Left ventricle myocardium superior (tissue), 1 donor: ENCODE data around the gene NEDD4L. TPM values are rescaled to one million over a fixed set of nuclear protein-coding genes. Genes with fewer than 3 reads are reported as not detected.

Experiments
- ATAC-seq: fragments of 200-7000 bp; cut with Tn5 transposase; one replicate; pipeline ENCODE4 v1.9.1; 2020; ENCODE audit warnings: mild to moderate bottlenecking, moderate library complexity
- DNase-seq: peaks from one replicate; pipeline ENCODE4 v3.0.0-alpha.2; 2020
- intact Hi-C: fragments of 100-400 bp; cut with micrococcal nuclease; formaldehyde crosslinking; loops from one replicate; pipeline ENCODE4 v1.11.0; 2022
- total RNA-seq: library from RNA; stranded (reverse); fragmentation: NEBNext Ultra II Directional; extraction: Animal tissue kit (Norgen Biotek cat#: 25700); gene quantifications from one replicate; pipeline ENCODE4 v1.2.1, GENCODE V29; 2021
- donor health status: DM: no; HTN: yes; CAD: no; lungs with severe emphysema.

Gene NEDD4L
- total RNA-seq, 1 donor from 2014 or later = 67.4 TPM

GRCh38 chr18:58398648-58399398 is 354.8 kb downstream of the NEDD4L start:
- ATAC-seq = no peak
- no peak for DNase-seq
- intact Hi-C loops = loop anchor here (10.0 kb wide), 1 partner anchor 96 kb away; no protein-coding TSS in a partner anchor

GRCh38 chr18:58400331-58400870 is 356.4 kb downstream of the NEDD4L start:
- ATAC-seq (no peak), DNase-seq (no peak)
- intact Hi-C loops = no loop called here

GRCh38 chr18:58401191-58401590 is 357.2 kb downstream of the NEDD4L start:
- intact Hi-C loops = no loop called here
- DNase-seq (no peak), ATAC-seq (no peak)

- DNase-seq (no peak), ATAC-seq (peak; percentile 49)
- intact Hi-C loops = no loop called here
Observed at GRCh38 chr18:58402247-58402646, 358.2 kb downstream of the NEDD4L start.

GRCh38 chr18:58402951-58403702 is 359.1 kb downstream of the NEDD4L start:
- ATAC-seq = peak; percentile 70
- intact Hi-C loops = no loop called here
- DNase-seq = peak; percentile 38

GRCh38 chr18:58403799-58404455 is 359.9 kb downstream of the NEDD4L start:
- DNase-seq = no peak
- intact Hi-C loops = no loop called here
- no peak for ATAC-seq

- DNase-seq (no peak), ATAC-seq (no peak)
- intact Hi-C loops = no loop called here
Observed at GRCh38 chr18:58405107-58405898, 361.3 kb downstream of the NEDD4L start.

- ATAC-seq (peak; percentile 64), DNase-seq (no peak)
- intact Hi-C loops = no loop called here
Observed at GRCh38 chr18:58407263-58407648, 363.2 kb downstream of the NEDD4L start.

DNA sequence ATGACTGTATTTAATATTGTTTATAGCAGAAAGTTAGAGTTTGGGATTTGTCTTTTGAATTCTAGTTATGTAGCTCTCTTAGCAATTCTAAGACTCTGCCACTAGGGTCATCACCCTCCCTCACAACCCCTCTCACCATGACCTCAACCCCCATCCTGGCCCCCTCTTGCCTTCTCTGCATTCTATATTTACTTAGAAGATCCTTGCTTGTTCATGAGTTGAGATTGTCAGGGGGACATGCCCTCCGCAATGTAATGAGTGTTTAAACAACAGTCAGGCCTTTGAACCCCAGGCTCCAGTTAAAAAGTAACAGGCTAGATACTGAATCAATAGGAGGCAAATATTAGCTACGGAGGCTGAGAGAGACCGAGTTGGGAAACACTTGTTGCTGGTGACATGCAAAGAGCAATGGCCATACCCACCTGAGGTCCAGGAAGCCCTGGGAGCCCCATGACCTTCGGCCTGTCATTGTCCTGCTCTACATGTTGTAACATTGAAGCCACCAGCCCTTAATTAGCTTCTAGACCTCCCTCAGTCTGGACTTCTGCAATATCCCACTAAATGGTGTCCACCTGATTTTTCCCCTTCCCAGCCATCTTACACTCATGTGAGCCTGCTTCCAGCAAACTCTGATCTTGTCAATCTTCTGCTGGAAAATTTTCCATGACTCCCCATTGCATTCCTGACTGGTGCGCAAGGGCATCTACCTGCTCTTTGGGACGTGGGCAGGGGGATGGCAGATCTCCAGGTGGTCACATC is 363.8 kb downstream of the NEDD4L start:
- intact Hi-C loops = no loop called here
- DNase-seq (no peak), ATAC-seq (no peak)

DNA sequence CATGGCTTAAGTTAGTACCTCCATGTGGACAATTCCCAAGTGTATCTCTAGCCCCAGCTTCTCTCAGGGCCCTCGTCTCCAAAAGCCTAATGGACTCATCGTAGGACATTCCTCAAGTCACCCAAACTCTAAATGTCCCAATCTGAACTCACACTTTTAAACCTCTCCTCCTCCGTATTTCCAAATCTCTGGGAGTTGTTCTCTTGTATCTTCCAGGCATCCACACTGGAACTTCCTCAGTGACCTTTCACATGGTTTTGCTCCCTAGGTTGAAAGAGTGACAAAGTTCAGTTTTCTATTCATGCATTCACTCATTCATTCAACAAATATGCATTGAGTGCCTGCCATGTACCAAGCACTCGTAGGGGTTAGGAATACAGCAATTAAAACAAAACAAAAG is 364.6 kb downstream of the NEDD4L start:
- DNase-seq (no peak), ATAC-seq (no peak)
- intact Hi-C loops = no loop called here

DNA sequence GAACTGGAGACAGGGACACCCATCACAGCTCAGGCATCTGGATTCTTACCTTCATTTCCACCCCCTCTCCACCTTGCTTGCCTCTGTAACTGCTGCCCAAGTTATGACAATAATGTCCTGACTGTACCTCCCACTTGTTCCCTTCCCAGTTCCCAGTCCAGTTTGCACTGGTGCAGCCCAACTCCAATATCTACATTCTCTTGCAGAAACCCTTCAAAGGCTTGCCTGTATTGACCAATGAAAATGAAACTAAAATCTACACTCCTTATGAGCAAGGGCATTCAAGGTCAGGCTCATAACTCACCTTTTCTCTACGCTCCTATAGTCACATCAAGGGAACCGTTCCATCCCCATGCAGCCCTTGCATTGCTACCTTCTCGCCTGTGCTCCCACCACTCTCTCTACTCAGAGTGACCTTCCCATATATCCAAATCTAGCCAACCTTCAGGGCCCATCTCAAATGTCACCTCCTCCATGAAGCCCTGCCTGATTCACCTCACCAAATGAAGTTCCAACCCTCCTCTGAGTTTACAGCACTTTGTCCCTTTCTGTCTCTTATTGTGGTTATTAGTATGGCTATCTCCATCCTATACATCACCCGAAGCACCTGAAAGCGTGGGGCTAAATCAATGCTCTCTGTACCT is 365.9 kb downstream of the NEDD4L start:
- intact Hi-C loops = no loop called here
- ATAC-seq = no peak
- DNase-seq = no peak

DNA sequence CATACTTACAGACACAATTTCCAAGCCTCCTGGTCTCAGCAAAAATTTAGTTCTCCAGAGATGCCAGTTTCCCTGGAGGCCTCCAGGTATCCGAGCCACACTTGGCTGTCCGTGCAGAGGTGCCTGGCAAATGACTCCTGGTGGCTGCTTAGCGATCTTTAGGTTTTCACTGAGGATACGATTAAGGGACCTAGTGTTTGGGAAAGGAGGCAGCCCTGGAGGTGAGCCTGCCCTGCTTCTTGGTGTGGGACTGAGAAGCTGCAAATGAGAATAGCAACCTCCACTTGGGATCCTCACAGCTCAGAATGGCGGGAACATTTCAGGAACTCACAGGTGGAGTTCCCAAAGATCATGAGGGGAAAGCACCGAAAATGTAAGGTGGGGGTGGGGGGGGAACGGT is 367.3 kb downstream of the NEDD4L start:
- ATAC-seq = no peak
- intact Hi-C loops = no loop called here
- no peak for DNase-seq

- ATAC-seq (no peak), DNase-seq (no peak)
- intact Hi-C loops = no loop called here
Observed at GRCh38 chr18:58412844-58413666, 369.0 kb downstream of the NEDD4L start.

- DNase-seq (no peak), ATAC-seq (no peak)
- intact Hi-C loops = no loop called here
Observed at GRCh38 chr18:58413667-58414628, 369.9 kb downstream of the NEDD4L start.

GRCh38 chr18:58416014-58416703 is 372.1 kb downstream of the NEDD4L start:
- no peak for ATAC-seq
- intact Hi-C loops = no loop called here
- no peak for DNase-seq
